OCI-LY7 (cell line): Measurements from ENCODE around the gene XKR7.

Source experiments
- CTCF ChIP-seq: fragments of 200-600 bp; sonication (generic); conservative IDR thresholded peaks from 2 replicates; pipeline ENCODE4 v1.5.1; 2014; ENCODE audit warnings: mild to moderate bottlenecking, antibody characterized with exemption, low read length, moderate library complexity, mixed read lengths
- EZH2phosphoT487 ChIP-seq: fragments of 200-600 bp; sonication (generic); IDR thresholded peaks from 2 replicates; pipeline ENCODE4 v1.6.1; 2018; ENCODE audit warnings: low read depth, borderline replicate concordance, mild to moderate bottlenecking, mixed run types, antibody characterized with exemption, low read length, moderate library complexity, mixed read lengths

DNA sequence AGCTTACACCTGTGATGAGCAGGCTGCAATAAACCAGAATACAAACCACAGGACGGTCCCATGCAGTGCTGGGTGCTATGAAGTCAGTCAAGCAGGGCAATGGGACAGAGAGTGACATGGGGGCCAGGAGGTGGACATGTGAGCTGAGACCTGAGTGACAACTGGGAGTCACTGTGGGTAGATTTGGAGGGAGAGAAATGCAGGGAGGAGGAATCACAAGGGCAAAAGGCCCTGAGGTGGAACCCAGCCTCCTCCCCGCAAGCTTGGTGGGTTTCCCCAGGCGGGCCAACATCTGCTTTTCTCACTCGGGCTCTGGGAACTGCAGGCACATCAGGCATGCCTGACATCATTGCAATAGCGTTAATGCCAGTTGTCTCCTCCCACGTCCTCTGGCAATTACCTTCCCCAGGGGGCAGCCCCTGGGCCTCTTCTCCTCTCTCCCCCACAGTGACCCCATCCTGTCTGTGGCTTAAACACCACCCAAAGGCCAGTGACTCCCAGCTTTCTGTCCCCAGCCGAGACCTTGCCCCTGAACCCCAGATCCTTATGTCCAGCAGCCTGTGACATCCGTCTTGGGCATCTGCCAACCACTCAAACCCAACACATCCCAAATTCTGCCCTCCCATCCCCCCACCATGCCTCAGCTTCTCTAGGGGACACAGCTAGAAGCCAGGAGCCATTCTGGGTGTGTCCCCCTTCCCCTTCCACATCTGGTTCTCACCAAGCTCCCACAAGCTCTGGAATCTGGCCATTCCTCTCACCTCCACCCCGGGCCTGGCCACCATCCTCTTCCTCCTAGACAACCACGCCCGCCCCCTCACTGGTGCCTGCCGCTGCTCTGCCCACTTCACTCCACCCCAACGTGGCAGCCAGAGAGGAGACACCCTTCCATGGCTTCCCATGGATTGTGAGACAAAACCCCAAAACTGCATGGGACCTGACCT is 44.3 kb upstream of the XKR7 start:
- TF ChIP-seq CTCF (no peak), EZH2phosphoT487 (no peak)
